H9 (cell line): ENCODE measurements around the gene TCAF1. TPM values are rescaled to one million over a fixed set of nuclear protein-coding genes. Genes with fewer than 3 reads are reported as not detected.
A peak's percentile ranks its signal among the peaks of the same experiment; 100 is the strongest.

ENCODE experiments used
- DNase-seq: peaks from one replicate; pipeline ENCODE4 v3.0.0-alpha.2; 2017
- H2AFZ ChIP-seq: one replicate; pipeline ENCODE4 v1.6.1; 2013; ENCODE audit warnings: mild to moderate bottlenecking, low read length, control low read depth, moderate library complexity
- H2AK5ac ChIP-seq: 2 replicates; pipeline ENCODE4 v1.6.1; 2013; ENCODE audit warnings: low read length, control low read depth, mixed read lengths; ENCODE audit not compliant: insufficient read length
- H2BK120ac ChIP-seq: one replicate; pipeline ENCODE4 v1.6.1; 2013; ENCODE audit warnings: low read depth, mild to moderate bottlenecking, low read length, control low read depth, inconsistent platforms; ENCODE audit not compliant: poor library complexity, severe bottlenecking
- H2BK12ac ChIP-seq: 2 replicates; pipeline ENCODE4 v1.6.1; 2013; ENCODE audit warnings: low read length, control low read depth, mixed read lengths, low read depth; ENCODE audit not compliant: insufficient read length
- H2BK15ac ChIP-seq: 2 replicates; pipeline ENCODE4 v1.6.1; 2013; ENCODE audit warnings: low read depth, low read length, control low read depth
- H2BK20ac ChIP-seq: one replicate; pipeline ENCODE4 v1.6.1; 2013; ENCODE audit warnings: low read depth, mild to moderate bottlenecking, low read length, control low read depth, inconsistent platforms; ENCODE audit not compliant: poor library complexity, severe bottlenecking
- H2BK5ac ChIP-seq: 2 replicates; pipeline ENCODE4 v1.6.1; 2013; ENCODE audit warnings: low read length, control low read depth, mixed read lengths; ENCODE audit not compliant: insufficient read length
- H3K14ac ChIP-seq: 2 replicates; pipeline ENCODE4 v1.6.1; 2013; ENCODE audit warnings: low read length, control low read depth; ENCODE audit not compliant: insufficient read depth
- H3K18ac ChIP-seq: 2 replicates; pipeline ENCODE4 v1.6.1; 2013; ENCODE audit warnings: low read depth, mild to moderate bottlenecking, mixed read lengths, low read length, control low read depth; ENCODE audit not compliant: insufficient read length
- H3K23ac ChIP-seq: 2 replicates; pipeline ENCODE4 v1.6.1; 2013; ENCODE audit warnings: low read length, control low read depth, mixed read lengths, low read depth; ENCODE audit not compliant: insufficient read length
- H3K23me2 ChIP-seq: 2 replicates; pipeline ENCODE4 v1.6.1; 2013; ENCODE audit warnings: low read depth, mild to moderate bottlenecking, mixed read lengths, low read length, control low read depth; ENCODE audit not compliant: insufficient read length, poor library complexity, severe bottlenecking
- H3K27ac ChIP-seq: 2 replicates; pipeline ENCODE4 v1.5.1; 2013; ENCODE audit warnings: low read length, control low read depth, mixed read lengths, low read depth; ENCODE audit not compliant: insufficient read length
- H3K27me3 ChIP-seq: 2 replicates; pipeline ENCODE4 v1.6.1; 2013; ENCODE audit warnings: low read length, control low read depth, inconsistent platforms; ENCODE audit not compliant: insufficient read depth
- H3K4ac ChIP-seq: 2 replicates; pipeline ENCODE4 v1.6.1; 2013; ENCODE audit warnings: low read depth, mild to moderate bottlenecking, control low read depth, inconsistent platforms, low read length, moderate library complexity
- H3K4me1 ChIP-seq: 2 replicates; pipeline ENCODE4 v1.6.1; 2013; ENCODE audit warnings: low read length, control low read depth, inconsistent platforms; ENCODE audit not compliant: insufficient read depth
- H3K4me2 ChIP-seq: 2 replicates; pipeline ENCODE4 v1.6.1; 2013; ENCODE audit warnings: low read length, control low read depth, mixed read lengths; ENCODE audit not compliant: insufficient read length, insufficient read depth
- H3K56ac ChIP-seq: 2 replicates; pipeline ENCODE4 v1.6.1; 2013; ENCODE audit warnings: low read depth, mild to moderate bottlenecking, mixed read lengths, low read length, control low read depth; ENCODE audit not compliant: insufficient read length
- H3K79me1 ChIP-seq: 2 replicates; pipeline ENCODE4 v1.6.1; 2013; ENCODE audit warnings: low read depth, mild to moderate bottlenecking, moderate library complexity, low read length, control low read depth, inconsistent platforms; ENCODE audit not compliant: insufficient read depth, poor library complexity, severe bottlenecking
- H3K79me2 ChIP-seq: 2 replicates; pipeline ENCODE4 v1.6.1; 2013; ENCODE audit warnings: low read length, control low read depth, inconsistent platforms; ENCODE audit not compliant: insufficient read depth
- H3K9ac ChIP-seq: 2 replicates; pipeline ENCODE4 v1.6.1; 2013; ENCODE audit warnings: low read length, control low read depth, mixed read lengths; ENCODE audit not compliant: insufficient read length; ENCODE audit errors: extremely low read depth
- H3K9me3 ChIP-seq: one replicate; pipeline ENCODE4 v1.6.1; 2013; ENCODE audit warnings: low read depth, low read length, inconsistent platforms; ENCODE audit not compliant: control insufficient read depth
- H3T11ph ChIP-seq: one replicate; pipeline ENCODE4 v1.6.1; 2013; ENCODE audit warnings: mild to moderate bottlenecking, low read length, control low read depth, inconsistent platforms
- H4K20me1 ChIP-seq: one replicate; pipeline ENCODE4 v1.6.1; 2013; ENCODE audit not compliant: control insufficient read depth, insufficient read length, insufficient read depth
- H4K5ac ChIP-seq: 2 replicates; pipeline ENCODE4 v1.6.1; 2013; ENCODE audit warnings: low read depth, mild to moderate bottlenecking, mixed read lengths, low read length, control low read depth; ENCODE audit not compliant: insufficient read length
- H4K8ac ChIP-seq: replicated peaks from 2 replicates; pipeline ENCODE4 v1.6.1; 2013; ENCODE audit warnings: low read length, control low read depth, mixed read lengths, low read depth; ENCODE audit not compliant: insufficient read length
- H4K91ac ChIP-seq: 2 replicates; pipeline ENCODE4 v1.6.1; 2013; ENCODE audit warnings: low read depth, mild to moderate bottlenecking, moderate library complexity, mixed read lengths, low read length, control low read depth; ENCODE audit not compliant: insufficient read length
- H3K27ac Mint-ChIP-seq, 3 experiments: 2 replicates in 2 of 3; 3 replicates in 1 of 3; pipeline ENCODE4 v1.8.0; 2020 to 2021; ENCODE audit warnings: mixed read lengths in 3 of 3, mild to moderate bottlenecking in 1 of 3, moderate library complexity in 1 of 3
- H3K27me3 Mint-ChIP-seq: 2 replicates; pipeline ENCODE4 v1.8.0; 2021; ENCODE audit warnings: low read depth, mild to moderate bottlenecking, moderate library complexity, mixed read lengths
- H3K36me3 Mint-ChIP-seq, 3 experiments: 2 replicates in 2 of 3; 3 replicates in 1 of 3; pipeline ENCODE4 v1.8.0; 2020 to 2021; ENCODE audit warnings: low read depth in 3 of 3, mixed read lengths in 3 of 3; ENCODE audit not compliant: insufficient read depth in 1 of 3
- H3K4me1 Mint-ChIP-seq, 2 experiments: 2 replicates each; pipeline ENCODE4 v1.8.0; 2020; ENCODE audit warnings: mixed read lengths in 2 of 2
- H3K4me3 Mint-ChIP-seq, 2 experiments: 2 replicates in 1 of 2; 3 replicates in 1 of 2; pipeline ENCODE4 v1.8.0; 2020 to 2021; ENCODE audit warnings: mild to moderate bottlenecking in 2 of 2, mixed read lengths in 2 of 2, moderate library complexity in 1 of 2
- H3K9me3 Mint-ChIP-seq, 2 experiments: 2 replicates in 1 of 2; 3 replicates in 1 of 2; pipeline ENCODE4 v1.8.0; 2020; ENCODE audit warnings: mild to moderate bottlenecking in 2 of 2, mixed read lengths in 2 of 2, moderate library complexity in 1 of 2
- WGBS: extraction: QIAGEN DNeasy Blood & Tissue Kit; methylation state at CpG from one replicate; pipeline ENCODE4 v1.1.7; 2013; ENCODE audit warnings: missing lambda C conversion rate, low lambda C conversion rate, mixed read lengths; ENCODE audit not compliant: insufficient read length; ENCODE audit errors: extremely low coverage; 5-methylcytosine and 5-hydroxymethylcytosine counted together
- total RNA-seq: library from RNA; stranded (reverse); gene quantifications from 2 replicates; pipeline ENCODE4 v1.2.1, GENCODE V29; 2021
- TF ChIP-seq, protein P1 (sequence below): fragments of 200-600 bp; sonication (generic); conservative IDR thresholded peaks from 3 replicates; pipeline ENCODE4 v1.8.0; 2021; ENCODE audit warnings: antibody characterized with exemption, mild to moderate bottlenecking

Gene TCAF1
- total RNA-seq, 1 experiment from 2014 or later: 46.8 TPM

DNA sequence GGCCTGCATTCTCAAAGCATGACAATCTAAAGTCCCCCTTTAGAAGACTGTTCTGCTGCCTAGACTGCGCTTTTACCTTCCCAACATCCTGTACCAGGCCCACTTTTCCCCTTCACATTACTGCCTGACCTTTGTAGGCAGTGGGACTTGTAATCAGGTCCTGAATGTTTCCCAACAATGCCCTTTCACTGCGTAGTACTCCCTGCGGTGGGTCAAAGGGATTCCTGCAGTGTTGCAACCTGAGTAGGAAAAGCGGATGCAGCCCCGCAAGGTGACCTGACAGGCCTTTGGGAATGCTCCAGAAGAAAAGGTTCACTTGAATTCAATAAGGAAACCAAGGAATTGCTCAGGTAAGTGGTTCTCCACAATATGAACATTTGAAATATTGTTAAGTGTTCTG is 4.9 kb upstream of the TCAF1 start:
- Mint-ChIP-seq H3K36me3 (no peaks in the 10 kb centered on the region), H3K4me3 (peak overlapping the region in 1 of 2 experiments; percentile 27; a peak in 1 of 5 replicates), H3K4me1 (peaks cover 41 to 42% of the 10 kb centered on the region in 2 experiments), H3K9me3 (no peaks in the 10 kb centered on the region), H3K27ac (peak overlapping the region; percentile 35 to 74 (median 59); a peak in 2 of 7 replicates), H3K27me3 (peaks cover 9% of the 10 kb centered on the region)
- no peak overlapping the region for H3K18ac ChIP-seq
- H3K9me3 ChIP-seq: no peaks in the 10 kb centered on the region
- H4K20me1 ChIP-seq: no peaks in the 10 kb centered on the region
- no peak overlapping the region for H3K27ac ChIP-seq
- peaks cover 5% of the 10 kb centered on the region; the same call in 1 of the 2 replicates for H3K4me1 ChIP-seq
- H3K56ac ChIP-seq: no peak overlapping the region
- H4K5ac ChIP-seq: no peak overlapping the region
- H3T11ph ChIP-seq: no peak overlapping the region
- H3K27me3 ChIP-seq: no peaks in the 10 kb centered on the region
- H3K4me2 ChIP-seq: no peak overlapping the region
- peak; percentile 88 for DNase-seq
- H3K79me1 ChIP-seq: no peaks in the 10 kb centered on the region
- no peak overlapping the region for H2BK12ac ChIP-seq
- H2BK15ac ChIP-seq: no peak overlapping the region
- H2BK5ac ChIP-seq: no peak overlapping the region
- TF ChIP-seq, protein P1, sequence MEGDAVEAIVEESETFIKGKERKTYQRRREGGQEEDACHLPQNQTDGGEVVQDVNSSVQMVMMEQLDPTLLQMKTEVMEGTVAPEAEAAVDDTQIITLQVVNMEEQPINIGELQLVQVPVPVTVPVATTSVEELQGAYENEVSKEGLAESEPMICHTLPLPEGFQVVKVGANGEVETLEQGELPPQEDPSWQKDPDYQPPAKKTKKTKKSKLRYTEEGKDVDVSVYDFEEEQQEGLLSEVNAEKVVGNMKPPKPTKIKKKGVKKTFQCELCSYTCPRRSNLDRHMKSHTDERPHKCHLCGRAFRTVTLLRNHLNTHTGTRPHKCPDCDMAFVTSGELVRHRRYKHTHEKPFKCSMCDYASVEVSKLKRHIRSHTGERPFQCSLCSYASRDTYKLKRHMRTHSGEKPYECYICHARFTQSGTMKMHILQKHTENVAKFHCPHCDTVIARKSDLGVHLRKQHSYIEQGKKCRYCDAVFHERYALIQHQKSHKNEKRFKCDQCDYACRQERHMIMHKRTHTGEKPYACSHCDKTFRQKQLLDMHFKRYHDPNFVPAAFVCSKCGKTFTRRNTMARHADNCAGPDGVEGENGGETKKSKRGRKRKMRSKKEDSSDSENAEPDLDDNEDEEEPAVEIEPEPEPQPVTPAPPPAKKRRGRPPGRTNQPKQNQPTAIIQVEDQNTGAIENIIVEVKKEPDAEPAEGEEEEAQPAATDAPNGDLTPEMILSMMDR: no peak
- no peak overlapping the region for H4K8ac ChIP-seq
- no peak overlapping the region for H2BK120ac ChIP-seq
- no peak overlapping the region for H2AK5ac ChIP-seq
- H3K79me2 ChIP-seq: no peaks in the 10 kb centered on the region
- no peak overlapping the region for H2BK20ac ChIP-seq
- no peak overlapping the region for H3K4ac ChIP-seq
- no peak overlapping the region for H2AFZ ChIP-seq
- H3K14ac ChIP-seq: no peak overlapping the region
- no peak overlapping the region for H4K91ac ChIP-seq
- no peak overlapping the region for H3K23ac ChIP-seq
- H3K23me2 ChIP-seq: no peaks in the 10 kb centered on the region
- WGBS: no CpG with 5 or more reads among the region's 5 CpGs
- H3K9ac ChIP-seq: no peak overlapping the region
